ENCODE results near the gene PCDHB16. TPM values are rescaled to one million over a fixed set of nuclear protein-coding genes. Genes with fewer than 3 reads are reported as not detected.
"Not testable (repeated sequence)": the region's sequence is repeated elsewhere in the genome, so short reads cannot be mapped to it uniquely, and the experiment has no call there.

Gene PCDHB16
- total RNA-seq, 1 donor from 2014 or later = 1.4 TPM

GRCh38 chr5:141184117-141184855, 2.1 kb downstream of the PCDHB16 start:
- not testable (repeated sequence) for DNase-seq (ENCODE audit: low read depth)

- no peak for DNase-seq (ENCODE audit: low read depth)
Observed at GRCh38 chr5:141186897-141187512, 4.8 kb downstream of the PCDHB16 start, which contains the start of gene PCDHB9. TSS of gene PCDHB9 (plus strand) at chr5:141187161. CDS start at chr5:141187319, 158 bp downstream.

- DNase-seq (ENCODE audit: low read depth) = not testable (repeated sequence)
Observed at GRCh38 chr5:141188682-141189081, 6.5 kb downstream of the PCDHB16 start.

GRCh38 chr5:141189131-141189530, 6.9 kb downstream of the PCDHB16 start:
- not testable (repeated sequence) for DNase-seq (ENCODE audit: low read depth)

GRCh38 chr5:141192110-141192725, 10.0 kb downstream of the PCDHB16 start, which contains the start of gene PCDHB10:
TSS of gene PCDHB10 (plus strand) at chr5:141192353. CDS start at chr5:141192553, 200 bp downstream.
- DNase-seq (ENCODE audit: low read depth) = no peak

- DNase-seq (ENCODE audit: low read depth) = not testable (repeated sequence)
Observed at GRCh38 chr5:141194332-141194731, 12.1 kb downstream of the PCDHB16 start.

- DNase-seq (ENCODE audit: low read depth) = no peak
Observed at GRCh38 chr5:141196363-141196762, 14.2 kb downstream of the PCDHB16 start.

- DNase-seq (ENCODE audit: low read depth) = no peak
Observed at GRCh38 chr5:141199359-141200235, 17.4 kb downstream of the PCDHB16 start, which contains the start of gene PCDHB11. TSS of gene PCDHB11 (plus strand) at chr5:141199627. CDS start at chr5:141199775, 148 bp downstream.

- not testable (repeated sequence) for DNase-seq (ENCODE audit: low read depth)
Observed at GRCh38 chr5:141201126-141201525, 18.9 kb downstream of the PCDHB16 start.

- not testable (repeated sequence) for DNase-seq (ENCODE audit: low read depth)
Observed at GRCh38 chr5:141201646-141202045, 19.5 kb downstream of the PCDHB16 start.

GRCh38 chr5:141208478-141208877, 26.3 kb downstream of the PCDHB16 start, which contains the start of gene PCDHB12:
TSS of gene PCDHB12 (plus strand) at chr5:141208719. CDS start at chr5:141208908, 189 bp downstream.
- DNase-seq (ENCODE audit: low read depth) = no peak

- DNase-seq (ENCODE audit: low read depth) = not testable (repeated sequence)
Observed at GRCh38 chr5:141210281-141210680, 28.1 kb downstream of the PCDHB16 start.

- not testable (repeated sequence) for DNase-seq (ENCODE audit: low read depth)
Observed at GRCh38 chr5:141210849-141211248, 28.7 kb downstream of the PCDHB16 start.

GRCh38 chr5:141213656-141214339, 31.6 kb downstream of the PCDHB16 start, which contains the start of gene PCDHB13:
TSS of gene PCDHB13 (plus strand) at chr5:141213919. CDS start at chr5:141214124, 205 bp downstream.
- not testable (repeated sequence) for DNase-seq (ENCODE audit: low read depth)

GRCh38 chr5:141214583-141214982, 32.4 kb downstream of the PCDHB16 start:
- not testable (repeated sequence) for DNase-seq (ENCODE audit: low read depth)

GRCh38 chr5:141215504-141215903, 33.3 kb downstream of the PCDHB16 start:
- not testable (repeated sequence) for DNase-seq (ENCODE audit: low read depth)

- DNase-seq (ENCODE audit: low read depth) = not testable (repeated sequence)
Observed at GRCh38 chr5:141216035-141216434, 33.8 kb downstream of the PCDHB16 start.

GRCh38 chr5:141223112-141223783, 41.1 kb downstream of the PCDHB16 start, which contains the start of gene PCDHB14:
TSS of gene PCDHB14 (plus strand) at chr5:141223343. CDS start at chr5:141223506, 163 bp downstream.
- no peak for DNase-seq (ENCODE audit: low read depth)

GRCh38 chr5:141224844-141225243, 42.7 kb downstream of the PCDHB16 start:
- not testable (repeated sequence) for DNase-seq (ENCODE audit: low read depth)

GRCh38 chr5:141225421-141225820, 43.2 kb downstream of the PCDHB16 start:
- not testable (repeated sequence) for DNase-seq (ENCODE audit: low read depth)

All from renal cortical epithelial cell (primary cell).